WI38 (cell line): Measurements from ENCODE around the gene ADRA2A.

Experiments used
- H3K4me3 ChIP-seq: 2 replicates; pipeline ENCODE4 v1.5.1; 2011; ENCODE audit warnings: low read depth, mild to moderate bottlenecking, control low read depth, low read length
- TF ChIP-seq, protein P1 (sequence below): IDR thresholded peaks from 2 replicates; pipeline ENCODE4 v1.5.1; 2012; ENCODE audit warnings: low read depth, mild to moderate bottlenecking, control low read depth, low read length

Gene ADRA2A

DNA sequence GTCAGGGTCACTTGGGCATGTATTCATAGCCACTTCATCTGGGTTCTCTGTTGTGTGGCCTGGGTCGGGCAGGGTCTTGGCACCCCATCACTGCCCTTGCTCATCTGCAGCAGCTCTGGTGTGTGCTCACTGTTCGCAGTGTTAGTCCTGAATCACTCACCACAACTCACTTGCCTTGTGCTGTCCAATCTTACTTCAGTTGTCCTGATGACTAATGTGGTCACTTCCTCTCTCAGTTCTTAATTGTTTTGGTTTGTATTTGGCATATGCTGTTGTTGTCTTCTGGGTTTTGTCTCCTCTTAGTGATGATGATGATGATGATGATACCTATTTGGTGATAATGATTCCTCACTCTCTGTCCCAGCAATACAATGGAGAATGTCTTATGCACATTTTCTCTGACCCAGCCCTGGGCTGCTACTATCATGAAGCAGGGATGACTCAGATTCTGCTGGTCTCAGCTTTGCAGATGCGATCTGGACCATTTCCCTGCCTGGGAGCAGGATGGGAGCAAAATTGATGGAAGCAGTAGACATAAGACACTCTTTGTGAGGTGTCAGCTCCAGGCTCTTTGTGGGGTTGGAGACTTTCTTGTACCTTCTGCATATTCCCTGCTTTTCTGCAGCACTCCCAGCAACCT, 17.0 kb downstream of the ADRA2A start:
- TF ChIP-seq, protein P1, sequence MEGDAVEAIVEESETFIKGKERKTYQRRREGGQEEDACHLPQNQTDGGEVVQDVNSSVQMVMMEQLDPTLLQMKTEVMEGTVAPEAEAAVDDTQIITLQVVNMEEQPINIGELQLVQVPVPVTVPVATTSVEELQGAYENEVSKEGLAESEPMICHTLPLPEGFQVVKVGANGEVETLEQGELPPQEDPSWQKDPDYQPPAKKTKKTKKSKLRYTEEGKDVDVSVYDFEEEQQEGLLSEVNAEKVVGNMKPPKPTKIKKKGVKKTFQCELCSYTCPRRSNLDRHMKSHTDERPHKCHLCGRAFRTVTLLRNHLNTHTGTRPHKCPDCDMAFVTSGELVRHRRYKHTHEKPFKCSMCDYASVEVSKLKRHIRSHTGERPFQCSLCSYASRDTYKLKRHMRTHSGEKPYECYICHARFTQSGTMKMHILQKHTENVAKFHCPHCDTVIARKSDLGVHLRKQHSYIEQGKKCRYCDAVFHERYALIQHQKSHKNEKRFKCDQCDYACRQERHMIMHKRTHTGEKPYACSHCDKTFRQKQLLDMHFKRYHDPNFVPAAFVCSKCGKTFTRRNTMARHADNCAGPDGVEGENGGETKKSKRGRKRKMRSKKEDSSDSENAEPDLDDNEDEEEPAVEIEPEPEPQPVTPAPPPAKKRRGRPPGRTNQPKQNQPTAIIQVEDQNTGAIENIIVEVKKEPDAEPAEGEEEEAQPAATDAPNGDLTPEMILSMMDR, result no peak
- no peak overlapping the region for H3K4me3 ChIP-seq

DNA sequence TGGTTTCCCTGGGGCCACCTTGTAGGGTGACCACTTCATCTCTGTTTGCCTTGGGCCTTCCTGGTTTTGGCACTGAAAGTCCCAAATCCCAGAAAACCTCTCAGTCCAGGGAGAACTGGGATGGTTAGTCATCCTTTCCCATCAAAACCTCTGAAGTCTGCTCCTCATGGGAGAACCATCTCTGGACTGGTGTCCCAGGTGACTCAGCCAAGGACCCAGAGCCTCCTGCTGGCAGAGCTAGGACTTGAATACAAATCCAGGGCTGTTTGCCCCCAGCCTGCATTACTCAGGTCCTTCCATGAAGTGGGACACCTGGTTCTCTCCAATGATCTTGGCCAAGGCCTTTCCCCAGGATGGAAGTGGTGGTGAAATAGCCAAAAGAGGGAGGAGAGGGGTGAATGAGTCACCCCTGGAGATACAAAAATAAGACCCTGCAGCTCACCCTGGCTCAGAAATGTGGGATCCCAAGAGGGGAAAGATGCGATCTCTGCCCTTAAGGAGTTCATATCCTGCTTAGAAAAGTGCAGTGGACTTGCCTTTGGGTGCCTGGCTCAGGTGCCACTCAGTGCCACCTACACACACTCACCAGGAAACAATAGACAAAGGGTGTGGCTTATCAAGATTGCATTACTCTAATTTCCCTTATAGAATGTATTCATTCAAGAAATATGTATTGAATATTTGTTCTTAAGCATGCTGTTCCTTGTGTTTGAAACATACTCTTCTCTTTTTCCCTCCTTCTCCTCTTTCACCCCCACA, 22.0 kb downstream of the ADRA2A start:
- TF ChIP-seq, protein P1, result no peak
- H3K4me3 ChIP-seq, result no peak overlapping the region

DNA sequence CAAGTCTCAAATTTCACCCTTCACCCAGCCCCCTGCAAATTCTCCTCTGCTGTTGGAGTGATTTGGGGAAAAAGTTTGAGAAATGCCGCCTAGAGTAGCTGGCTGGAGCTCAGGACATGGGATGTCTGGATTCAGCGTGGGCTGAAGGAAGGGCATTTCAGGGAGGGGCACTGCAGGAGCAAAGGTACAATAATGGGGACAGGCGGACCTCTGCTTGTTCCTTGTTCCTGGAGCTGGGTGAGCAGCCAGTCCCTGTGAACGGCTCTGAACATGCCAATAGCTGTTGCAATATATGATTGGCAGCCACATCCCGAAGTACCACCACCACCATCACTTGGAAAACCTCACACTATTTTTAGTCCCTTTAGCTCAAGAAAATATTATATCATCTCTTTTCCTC, 23.4 kb downstream of the ADRA2A start:
- H3K4me3 ChIP-seq, result no peak overlapping the region
- TF ChIP-seq, protein P1, result no peak

DNA sequence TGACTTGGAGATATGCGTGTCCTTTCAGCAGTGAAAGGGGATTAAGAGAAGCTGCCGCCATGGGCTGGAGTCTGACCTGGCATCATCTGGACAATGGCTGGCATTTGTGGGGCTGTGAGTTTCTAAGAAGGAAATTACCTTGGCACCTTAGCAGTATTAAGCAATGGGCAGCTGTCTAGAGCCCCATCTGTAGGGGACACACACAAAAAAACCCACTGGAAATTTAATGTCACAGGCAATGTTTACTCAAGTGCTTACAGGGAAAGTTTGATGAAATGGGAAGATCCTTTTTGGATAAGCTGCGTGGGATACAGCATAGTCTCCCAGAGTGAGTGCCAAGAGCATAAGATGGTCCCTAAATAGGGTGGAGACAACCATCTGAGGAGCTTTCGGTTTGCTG, 25.0 kb downstream of the ADRA2A start:
- H3K4me3 ChIP-seq, result no peak overlapping the region
- TF ChIP-seq, protein P1, result no peak

DNA sequence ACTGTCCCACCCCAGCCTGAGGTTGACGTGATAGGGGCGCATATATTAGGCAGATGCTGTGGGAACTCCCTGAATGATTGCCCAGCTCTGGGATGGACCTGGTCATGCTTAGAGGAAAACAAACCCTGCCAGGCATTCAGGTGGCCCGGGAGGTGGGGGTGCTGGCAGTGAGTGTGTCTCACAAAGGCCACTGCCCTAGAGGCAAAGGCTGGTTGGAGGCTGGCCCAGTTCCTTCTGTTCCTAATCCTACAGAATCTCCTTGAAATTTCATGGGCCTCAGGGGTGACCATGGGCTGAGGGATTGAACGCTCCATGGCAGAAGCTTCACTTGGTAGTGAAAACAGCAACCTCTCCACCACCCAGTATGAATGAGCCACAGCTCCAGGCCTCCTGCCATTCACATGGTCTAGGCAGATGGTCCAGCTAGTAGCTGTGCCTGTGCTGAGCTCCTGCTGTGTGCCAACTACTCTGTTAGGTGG, 25.6 kb downstream of the ADRA2A start:
- TF ChIP-seq, protein P1, result no peak
- no peak overlapping the region for H3K4me3 ChIP-seq

DNA sequence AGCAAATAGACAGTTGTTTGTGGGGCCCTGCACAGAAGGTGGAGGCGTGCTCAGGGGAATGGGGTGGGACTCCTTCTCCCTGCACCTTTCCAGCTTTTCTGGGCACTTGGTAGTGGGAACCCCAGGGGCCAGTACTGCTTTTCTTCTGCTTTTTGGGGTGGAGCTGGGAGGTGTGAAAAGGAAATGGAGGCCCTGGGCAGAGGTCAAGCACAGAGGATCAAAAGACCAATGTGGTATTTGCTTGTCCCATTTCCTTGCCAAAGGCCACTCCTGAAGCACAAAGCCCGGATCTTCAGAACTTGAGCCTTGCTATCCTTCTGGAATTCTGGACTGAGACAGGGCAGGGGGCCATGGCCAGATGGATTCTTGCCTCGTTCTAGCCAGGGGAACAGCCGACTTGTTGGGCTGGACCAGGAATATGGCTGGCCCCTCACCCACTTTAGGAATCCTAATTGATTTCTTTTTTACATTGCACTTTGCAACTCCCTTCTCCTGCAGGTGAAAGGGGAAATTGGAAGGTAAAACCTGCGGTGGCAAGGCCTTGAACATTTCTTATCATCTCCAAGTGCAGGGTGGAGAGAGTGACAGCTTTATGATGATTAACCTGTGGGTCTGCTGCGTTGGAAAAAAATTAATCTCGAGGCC, 26.5 kb downstream of the ADRA2A start:
- TF ChIP-seq, protein P1, result no peak
- no peak overlapping the region for H3K4me3 ChIP-seq

DNA sequence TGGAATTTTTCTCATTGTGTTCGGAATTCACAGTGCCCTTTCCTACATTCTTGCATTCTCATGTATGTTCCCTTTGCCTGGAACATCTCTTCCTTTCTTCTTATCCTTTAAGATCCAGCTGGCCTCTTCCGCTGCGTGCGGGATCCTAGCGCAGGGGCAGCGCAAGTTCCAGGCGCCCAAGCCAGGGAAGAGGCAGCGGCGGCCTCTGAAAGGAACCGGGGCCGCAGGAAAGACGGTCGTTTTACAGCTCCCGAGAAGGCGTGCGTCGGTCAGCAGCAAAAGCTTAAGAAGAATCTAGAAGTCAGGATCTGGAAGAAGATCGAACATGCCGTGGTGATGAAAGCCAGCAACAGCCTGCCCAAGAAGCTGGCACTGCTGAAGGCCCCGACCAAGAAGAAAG, 28.0 kb downstream of the ADRA2A start:
- TF ChIP-seq, protein P1, result no peak
- no peak overlapping the region for H3K4me3 ChIP-seq
